ENCODE measurements around the gene PAPPA2.

The PAPPA2 gene

GRCh38 chr1:176773038-176773437, 310.1 kb downstream of the PAPPA2 start:
- DNase-seq = no peak

- no peak for DNase-seq
Measured at GRCh38 chr1:176774224-176774623, 311.2 kb downstream of the PAPPA2 start.

GRCh38 chr1:176775378-176775777, 312.4 kb downstream of the PAPPA2 start:
- DNase-seq = no peak

GRCh38 chr1:176775996-176776395, 313.0 kb downstream of the PAPPA2 start:
- no peak for DNase-seq

GRCh38 chr1:176778056-176778455, 315.1 kb downstream of the PAPPA2 start:
- no peak for DNase-seq

- no peak for DNase-seq
Measured at GRCh38 chr1:176779992-176780328, 317.0 kb downstream of the PAPPA2 start.

- DNase-seq = no peak
Measured at GRCh38 chr1:176783309-176783708, 320.3 kb downstream of the PAPPA2 start.

- no peak for DNase-seq
Measured at GRCh38 chr1:176785056-176785455, 322.1 kb downstream of the PAPPA2 start.

GRCh38 chr1:176785791-176786190, 322.8 kb downstream of the PAPPA2 start:
- DNase-seq = no peak

GRCh38 chr1:176786274-176786673, 323.3 kb downstream of the PAPPA2 start:
- DNase-seq = no peak

GRCh38 chr1:176789571-176790090, 326.7 kb downstream of the PAPPA2 start:
- DNase-seq = no peak

GRCh38 chr1:176790786-176791185, 327.8 kb downstream of the PAPPA2 start:
- no peak for DNase-seq

GRCh38 chr1:176791906-176792305, 328.9 kb downstream of the PAPPA2 start:
- no peak for DNase-seq

GRCh38 chr1:176794897-176795508, 332.0 kb downstream of the PAPPA2 start:
- no peak for DNase-seq

GRCh38 chr1:176795929-176796328, 333.0 kb downstream of the PAPPA2 start:
- no peak for DNase-seq

- DNase-seq = no peak
Measured at GRCh38 chr1:176796583-176796982, 333.6 kb downstream of the PAPPA2 start.

- DNase-seq = no peak
Measured at GRCh38 chr1:176799327-176799726, 336.4 kb downstream of the PAPPA2 start.

GRCh38 chr1:176800978-176801513, 338.1 kb downstream of the PAPPA2 start:
- DNase-seq = no peak

GRCh38 chr1:176801514-176802020, 338.6 kb downstream of the PAPPA2 start:
- no peak for DNase-seq

- DNase-seq = no peak
Measured at GRCh38 chr1:176802316-176802715, 339.3 kb downstream of the PAPPA2 start.

- DNase-seq = no peak
Measured at GRCh38 chr1:176803042-176803441, 340.1 kb downstream of the PAPPA2 start.

GRCh38 chr1:176803596-176803995, 340.6 kb downstream of the PAPPA2 start:
- no peak for DNase-seq

- no peak for DNase-seq
Measured at GRCh38 chr1:176809292-176809691, 346.3 kb downstream of the PAPPA2 start.

GRCh38 chr1:176811511-176812288, 348.7 kb downstream of the PAPPA2 start:
- no peak for DNase-seq

Data from NCI-H1417 treated with DMSO at 0.1 percent for 48 hours (cell line).